Measurements from ENCODE around the gene ADAM19. TPM values are rescaled to one million over a fixed set of nuclear protein-coding genes. Genes with fewer than 3 reads are reported as not detected.

The ADAM19 gene
- total and polyA plus RNA-seq, 9 donors: 1.6 to 11.6 (median 3.0) TPM

- Histone ChIP-seq H3K27me3 (no peaks in the 10 kb centered on the region), H3K27ac (no peak overlapping the region), H3K4me1 (ENCODE audit: insufficient read depth) (peaks cover 3% of the 10 kb centered on the region), H3K4me3 (no peak overlapping the region), H3K36me3 (no peaks in the 10 kb centered on the region), H3K9me3 (no peaks in the 10 kb centered on the region)
- TF ChIP-seq CTCF (IDR thresholded peaks at IDR 0.05) (no peak), POLR2A (IDR thresholded peaks at IDR 0.05) (no peak), EP300 (IDR thresholded peaks at IDR 0.05) (no peak)
- intact Hi-C loops (cut with DNase I): no loop called here
- WGBS, 3 donors: 85 to 89% (median 87%) methylated on average over 5 of the region's 5 CpGs
- DNase-seq: no peak
Observed at GRCh38 chr5:157458835-157459234, 116.7 kb downstream of the ADAM19 start.

GRCh38 chr5:157457391-157457790, 118.2 kb downstream of the ADAM19 start:
- 92 to 94% (median 93%) methylated on average over 5 of the region's 5 CpGs for WGBS, 3 donors
- no peaks in the 10 kb centered on the region for H3K9me3 ChIP-seq

GRCh38 chr5:157456301-157456700, 119.3 kb downstream of the ADAM19 start:
- H3K27ac ChIP-seq: no peak overlapping the region
- H3K36me3 ChIP-seq: no peaks in the 10 kb centered on the region
- peaks cover 3% of the 10 kb centered on the region for H3K4me1 ChIP-seq (ENCODE audit: insufficient read depth)
- H3K4me3 ChIP-seq: no peak overlapping the region
- whole genome bisulfite sequencing, 3 donors: 69 to 87% (median 82%) methylated on average over 5 of the region's 5 CpGs
- intact Hi-C loops (cut with DNase I): no loop called here
- no peaks in the 10 kb centered on the region for H3K9me3 ChIP-seq
- H3K27me3 ChIP-seq: no peaks in the 10 kb centered on the region
- no peak for DNase-seq
- no peak for TF ChIP-seq POLR2A (IDR thresholded peaks at IDR 0.05)

More at GRCh38 chr5:157457391-157457790, 118.2 kb downstream of the ADAM19 start:
- no peak for DNase-seq
- H3K27me3 ChIP-seq: no peaks in the 10 kb centered on the region
- TF ChIP-seq CTCF (IDR thresholded peaks at IDR 0.05) (no peak), POLR2A (IDR thresholded peaks at IDR 0.05) (no peak), EP300 (IDR thresholded peaks at IDR 0.05) (no peak)
- intact Hi-C loops (cut with DNase I): no loop called here
- peaks cover 3% of the 10 kb centered on the region for H3K4me1 ChIP-seq (ENCODE audit: insufficient read depth)
- no peak overlapping the region for H3K4me3 ChIP-seq
- H3K36me3 ChIP-seq: no peaks in the 10 kb centered on the region
- no peak overlapping the region for H3K27ac ChIP-seq

- Histone ChIP-seq H3K9me3 (no peaks in the 10 kb centered on the region), H3K4me1 (ENCODE audit: insufficient read depth) (peaks cover 3% of the 10 kb centered on the region), H3K36me3 (no peaks in the 10 kb centered on the region), H3K27me3 (no peaks in the 10 kb centered on the region), H3K4me3 (no peak overlapping the region), H3K27ac (no peak overlapping the region)
- WGBS, 3 donors: 79 to 89% (median 86%) methylated on average over 7 of the region's 7 CpGs
- TF ChIP-seq POLR2A (IDR thresholded peaks at IDR 0.05) (no peak), EP300 (IDR thresholded peaks at IDR 0.05) (no peak)
- no peak for DNase-seq
- intact Hi-C loops (cut with DNase I): no loop called here
Observed at GRCh38 chr5:157455057-157455456, 120.5 kb downstream of the ADAM19 start.

GRCh38 chr5:157454273-157454672, 121.3 kb downstream of the ADAM19 start:
- H3K27me3 ChIP-seq: no peaks in the 10 kb centered on the region
- H3K36me3 ChIP-seq: no peaks in the 10 kb centered on the region
- H3K9me3 ChIP-seq: no peaks in the 10 kb centered on the region
- 87 to 89% (median 88%) methylated on average over 7 of the region's 7 CpGs for WGBS, 3 donors
- intact Hi-C loops (cut with DNase I): no loop called here
- no peak overlapping the region for H3K4me3 ChIP-seq
- H3K4me1 ChIP-seq (ENCODE audit: insufficient read depth): peaks cover 2% of the 10 kb centered on the region
- H3K27ac ChIP-seq: no peak overlapping the region
- DNase-seq: no peak
- no peak for TF ChIP-seq POLR2A (IDR thresholded peaks at IDR 0.05)
- TF ChIP-seq CTCF (IDR thresholded peaks at IDR 0.05): no peak
- no peak for TF ChIP-seq EP300 (IDR thresholded peaks at IDR 0.05)

All from ovary (tissue), 9 donors.